ENCODE data around the gene MAP3K12. TPM values are rescaled to one million over a fixed set of nuclear protein-coding genes. Genes with fewer than 3 reads are reported as not detected.

MAP3K12 gene
- total and polyA plus RNA-seq, 10 of the 15 experiments (the other 5 are each of a cell fraction or from before 2014, with no cell fraction given), result 0.45 to 14.9 (median 6.9) TPM

GRCh38 chr12:53515291-53515680 is 16.0 kb upstream of the MAP3K12 start:
- Histone ChIP-seq H3K4me2 (ENCODE audit: control insufficient read depth, insufficient read depth) (no peak overlapping the region), H3K9me3 (replicated peaks; ENCODE audit: control insufficient read depth, insufficient read depth, low read length) (no peaks in the 10 kb centered on the region), H3K27ac (ENCODE audit: control insufficient read depth, insufficient read depth) (no peak overlapping the region), H4K20me1 (ENCODE audit: control insufficient read depth, insufficient read depth) (no peaks in the 10 kb centered on the region), H3K4me3 (no peak overlapping the region), H3K79me2 (ENCODE audit: control insufficient read depth, insufficient read depth, low read length) (no peaks in the 10 kb centered on the region), H3K36me3 (ENCODE audit: control insufficient read depth in 2 of 2, insufficient read depth in 2 of 2, low read length in 1 of 2) (peaks cover 11 to 21% of the 10 kb centered on the region in 2 experiments; a peak in 3 of 4 replicates), H3K9ac (ENCODE audit: control insufficient read depth, insufficient read depth, low read length) (no peak overlapping the region), H2AFZ (ENCODE audit: control insufficient read depth, low read depth, low read length) (no peak overlapping the region), H3K4me1 (ENCODE audit: control insufficient read depth, insufficient read depth, low read length) (no peaks in the 10 kb centered on the region), H3K27me3 (replicated peaks in 1 of 2; ENCODE audit: control insufficient read depth in 2 of 2, insufficient read depth in 2 of 2, low read length in 1 of 2) (no peaks in the 10 kb centered on the region)
- TF ChIP-seq YY1 (IDR thresholded peaks at IDR 0.05; ENCODE audit: low read depth, low read length) (no peak), PML (IDR thresholded peaks at IDR 0.05; ENCODE audit: low read length) (no peak), RB1 (IDR thresholded peaks at IDR 0.05; ENCODE audit: borderline replicate concordance) (no peak), KAT2A (conservative IDR thresholded peaks at IDR 0.05; ENCODE audit: control insufficient read depth, low read depth, low read length) (no peak)
- intact Hi-C loops (cut with micrococcal nuclease; ENCODE audit: unreplicated experiment) (no loop called here), in situ Hi-C loops (cut with MboI) (no loop called here)
- ChIA-PET POLR2A (interaction anchor here (0.5 kb wide), 1 partner anchor 399 kb away, joined by 5 read pairs; no protein-coding TSS in a partner anchor), RAD21 (ENCODE audit: unreplicated experiment) (no interaction called here), SMC1A (ENCODE audit: uncharacterized antibody, unreplicated experiment) (no interaction called here), CTCF (no interaction called here)
- DNase-seq (ENCODE audit: low read depth, low spot score) (no peak), ATAC-seq (no peak), FAIRE-seq (no peak)
- WGBS (ENCODE audit: insufficient coverage, insufficient replicate concordance, low lambda C conversion rate, missing lambda C conversion rate), result 100% methylated on average over 2 of the region's 2 CpGs
- BruUV-seq (replicated peaks), result no TSS peak

GRCh38 chr12:53514628-53515290 is 15.5 kb upstream of the MAP3K12 start:
- Histone ChIP-seq H3K9ac (ENCODE audit: control insufficient read depth, insufficient read depth, low read length) (no peak overlapping the region), H3K9me3 (replicated peaks; ENCODE audit: control insufficient read depth, insufficient read depth, low read length) (no peaks in the 10 kb centered on the region), H3K27ac (ENCODE audit: control insufficient read depth, insufficient read depth) (no peak overlapping the region), H4K20me1 (ENCODE audit: control insufficient read depth, insufficient read depth) (no peaks in the 10 kb centered on the region), H3K4me3 (no peak overlapping the region), H3K36me3 (ENCODE audit: control insufficient read depth in 2 of 2, insufficient read depth in 2 of 2, low read length in 1 of 2) (peaks cover 11 to 21% of the 10 kb centered on the region in 2 experiments; a peak in 3 of 4 replicates), H3K4me1 (ENCODE audit: control insufficient read depth, insufficient read depth, low read length) (no peaks in the 10 kb centered on the region), H3K27me3 (replicated peaks in 1 of 2; ENCODE audit: control insufficient read depth in 2 of 2, insufficient read depth in 2 of 2, low read length in 1 of 2) (no peaks in the 10 kb centered on the region), H3K79me2 (ENCODE audit: control insufficient read depth, insufficient read depth, low read length) (no peaks in the 10 kb centered on the region), H3K4me2 (ENCODE audit: control insufficient read depth, insufficient read depth) (no peak overlapping the region), H2AFZ (ENCODE audit: control insufficient read depth, low read depth, low read length) (no peak overlapping the region)
- ATAC-seq, result no peak
- ChIA-PET CTCF (no interaction called here), RAD21 (ENCODE audit: unreplicated experiment) (no interaction called here), SMC1A (ENCODE audit: uncharacterized antibody, unreplicated experiment) (no interaction called here), POLR2A (interaction anchor here (0.5 kb wide), 1 partner anchor 398 kb away, joined by 5 read pairs; no protein-coding TSS in a partner anchor)
- no peak for DNase-seq (ENCODE audit: low read depth, low spot score)
- no TSS peak for BruUV-seq (replicated peaks)
- no peak for FAIRE-seq
- in situ Hi-C loops (cut with MboI), result no loop called here
- 80% methylated on average over 6 of the region's 6 CpGs for WGBS (ENCODE audit: insufficient coverage, insufficient replicate concordance, low lambda C conversion rate, missing lambda C conversion rate)
- intact Hi-C loops (cut with micrococcal nuclease; ENCODE audit: unreplicated experiment), result no loop called here
- TF ChIP-seq ZZZ3 (IDR thresholded peaks at IDR 0.05; ENCODE audit: control insufficient read depth, insufficient read length, low read depth) (no peak), PML (IDR thresholded peaks at IDR 0.05; ENCODE audit: low read length) (no peak), PBX3 (IDR thresholded peaks at IDR 0.05; ENCODE audit: insufficient replicate concordance, low read depth, low read length) (no peak), SPI1 (IDR thresholded peaks at IDR 0.05; ENCODE audit: borderline replicate concordance, insufficient read depth, low read depth, low read length) (no peak), RB1 (IDR thresholded peaks at IDR 0.05; ENCODE audit: borderline replicate concordance) (no peak), RAD21 (IDR thresholded peaks at IDR 0.05; ENCODE audit: insufficient read depth, low read depth, low read length) (no peak), IKZF2 (IDR thresholded peaks at IDR 0.05) (no peak), TBL1XR1 (IDR thresholded peaks at IDR 0.05; ENCODE audit: low read depth, low read length) (no peak)
